Measurements from ENCODE around the gene U2AF2.
A peak's percentile ranks its signal among the peaks of the same experiment; 100 is the strongest.

The U2AF2 gene

DNA sequence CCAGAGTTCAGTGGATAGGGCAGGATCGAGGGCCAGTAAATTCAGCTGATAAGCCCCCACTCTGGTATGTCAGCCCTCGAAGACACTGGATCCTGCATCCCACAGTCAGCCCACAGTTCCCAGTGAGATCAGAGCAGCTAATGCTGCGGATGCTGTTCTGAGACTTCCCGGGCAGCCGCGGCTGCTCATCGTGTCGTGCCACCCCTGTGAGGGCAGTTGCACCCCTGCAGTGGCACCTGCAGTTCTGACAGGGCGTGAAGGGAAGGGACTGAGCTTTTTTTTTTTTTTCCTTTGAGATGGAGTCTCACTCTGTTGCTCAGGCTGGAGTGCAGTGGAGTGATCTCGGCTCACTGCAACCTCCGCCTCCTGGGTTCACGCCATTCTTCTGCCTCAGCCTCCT, 12.7 kb downstream of the U2AF2 start:
- H3K9me3 ChIP-seq (ENCODE audit: control insufficient read depth in 2 of 2, low read length in 2 of 2): no peaks in the 10 kb centered on the region

DNA sequence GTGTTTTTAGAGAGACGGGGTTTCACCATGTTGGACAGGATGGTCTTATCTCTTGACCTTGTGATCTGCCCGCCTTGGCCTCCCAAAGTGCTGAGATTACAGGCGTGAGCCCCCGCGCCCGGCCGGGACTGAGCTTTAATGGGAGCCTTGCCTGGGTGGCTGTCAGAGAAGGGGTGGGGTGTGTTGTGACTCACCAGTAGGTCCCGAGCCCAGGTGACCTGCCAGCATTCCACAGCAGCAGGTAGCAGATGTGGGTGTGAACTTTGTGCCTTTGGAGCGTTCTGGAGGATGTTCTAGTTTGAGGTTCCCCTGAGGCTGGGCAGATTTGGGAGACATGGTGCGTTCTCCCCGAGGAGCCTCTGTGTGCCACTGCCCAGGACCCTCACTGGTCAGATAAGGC, 13.1 kb downstream of the U2AF2 start:
- Histone ChIP-seq H3K9ac (ENCODE audit: low read depth in 1 of 2, low read length in 2 of 2) (no peak overlapping the region), H3K27ac (ENCODE audit: low read depth in 2 of 2, low read length in 2 of 2) (no peak overlapping the region), H3K4me1 (ENCODE audit: control insufficient read depth in 2 of 2, insufficient read depth in 2 of 2, low read length in 2 of 2) (peaks cover 0 to 3% of the 10 kb centered on the region in 2 donors), H3K27me3 (ENCODE audit: control insufficient read depth in 2 of 2, insufficient read depth in 2 of 2, low read length in 2 of 2) (no peaks in the 10 kb centered on the region), H3K9me3 (ENCODE audit: control insufficient read depth in 2 of 2, low read length in 2 of 2) (no peaks in the 10 kb centered on the region), H3K4me3 (ENCODE audit: low read length in 2 of 2) (no peak overlapping the region), H3K36me3 (ENCODE audit: control insufficient read depth in 2 of 2, insufficient read depth in 2 of 2, low read length in 2 of 2) (peaks cover 64 to 80% of the 10 kb centered on the region in 2 donors)

More for the DNA sequence above, 12.7 kb downstream of the U2AF2 start:
- peaks cover 68 to 83% of the 10 kb centered on the region in 2 donors for H3K36me3 ChIP-seq (ENCODE audit: control insufficient read depth in 2 of 2, insufficient read depth in 2 of 2, low read length in 2 of 2)
- peaks cover 0 to 3% of the 10 kb centered on the region in 2 donors for H3K4me1 ChIP-seq (ENCODE audit: control insufficient read depth in 2 of 2, insufficient read depth in 2 of 2, low read length in 2 of 2)
- H3K27me3 ChIP-seq (ENCODE audit: control insufficient read depth in 2 of 2, insufficient read depth in 2 of 2, low read length in 2 of 2): no peaks in the 10 kb centered on the region
- no peak overlapping the region for H3K9ac ChIP-seq (ENCODE audit: low read depth in 1 of 2, low read length in 2 of 2)
- H3K27ac ChIP-seq (ENCODE audit: low read depth in 2 of 2, low read length in 2 of 2): no peak overlapping the region
- H3K4me3 ChIP-seq (ENCODE audit: low read length in 2 of 2): no peak overlapping the region

DNA sequence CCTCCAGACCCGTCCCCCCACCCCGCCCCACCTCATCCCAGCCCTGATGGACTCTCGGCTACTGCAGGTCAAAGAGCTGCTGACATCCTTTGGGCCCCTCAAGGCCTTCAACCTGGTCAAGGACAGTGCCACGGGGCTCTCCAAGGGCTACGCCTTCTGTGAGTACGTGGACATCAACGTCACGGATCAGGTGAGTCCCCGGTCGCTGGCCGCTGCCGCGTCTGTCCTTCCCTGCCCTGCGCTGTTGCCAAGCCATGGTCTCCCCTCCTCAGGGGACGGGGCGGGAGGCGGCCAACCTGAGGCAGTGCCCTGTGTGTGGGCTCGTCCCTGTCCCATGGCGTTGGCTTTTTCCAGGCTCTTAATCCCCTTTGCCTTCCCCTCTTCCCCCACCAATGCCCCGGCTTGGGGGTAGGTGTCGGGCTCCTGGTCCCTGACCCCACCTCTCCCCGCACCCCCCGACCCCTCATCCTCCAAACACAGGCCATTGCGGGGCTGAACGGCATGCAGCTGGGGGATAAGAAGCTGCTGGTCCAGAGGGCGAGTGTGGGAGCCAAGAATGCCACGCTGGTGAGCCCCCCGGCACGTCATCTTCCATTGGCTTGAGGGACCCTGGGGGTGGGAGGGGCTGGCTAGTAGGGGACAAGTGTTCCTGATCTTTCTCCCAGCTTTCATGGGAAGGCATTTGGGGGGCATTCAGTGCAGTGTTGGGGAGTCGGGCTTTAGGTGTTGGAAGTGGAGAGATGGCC, 13.9 kb downstream of the U2AF2 start:
- Histone ChIP-seq H3K9ac (ENCODE audit: low read depth in 1 of 2, low read length in 2 of 2) (no peak overlapping the region), H3K4me3 (ENCODE audit: low read length in 2 of 2) (no peak overlapping the region), H3K4me1 (ENCODE audit: control insufficient read depth in 2 of 2, insufficient read depth in 2 of 2, low read length in 2 of 2) (peaks cover 0 to 3% of the 10 kb centered on the region in 2 donors), H3K36me3 (ENCODE audit: control insufficient read depth in 2 of 2, insufficient read depth in 2 of 2, low read length in 2 of 2) (peaks cover 57 to 76% of the 10 kb centered on the region in 2 donors), H3K27me3 (ENCODE audit: control insufficient read depth in 2 of 2, insufficient read depth in 2 of 2, low read length in 2 of 2) (no peaks in the 10 kb centered on the region), H3K27ac (ENCODE audit: low read depth in 2 of 2, low read length in 2 of 2) (no peak overlapping the region), H3K9me3 (ENCODE audit: control insufficient read depth in 2 of 2, low read length in 2 of 2) (no peaks in the 10 kb centered on the region)

DNA sequence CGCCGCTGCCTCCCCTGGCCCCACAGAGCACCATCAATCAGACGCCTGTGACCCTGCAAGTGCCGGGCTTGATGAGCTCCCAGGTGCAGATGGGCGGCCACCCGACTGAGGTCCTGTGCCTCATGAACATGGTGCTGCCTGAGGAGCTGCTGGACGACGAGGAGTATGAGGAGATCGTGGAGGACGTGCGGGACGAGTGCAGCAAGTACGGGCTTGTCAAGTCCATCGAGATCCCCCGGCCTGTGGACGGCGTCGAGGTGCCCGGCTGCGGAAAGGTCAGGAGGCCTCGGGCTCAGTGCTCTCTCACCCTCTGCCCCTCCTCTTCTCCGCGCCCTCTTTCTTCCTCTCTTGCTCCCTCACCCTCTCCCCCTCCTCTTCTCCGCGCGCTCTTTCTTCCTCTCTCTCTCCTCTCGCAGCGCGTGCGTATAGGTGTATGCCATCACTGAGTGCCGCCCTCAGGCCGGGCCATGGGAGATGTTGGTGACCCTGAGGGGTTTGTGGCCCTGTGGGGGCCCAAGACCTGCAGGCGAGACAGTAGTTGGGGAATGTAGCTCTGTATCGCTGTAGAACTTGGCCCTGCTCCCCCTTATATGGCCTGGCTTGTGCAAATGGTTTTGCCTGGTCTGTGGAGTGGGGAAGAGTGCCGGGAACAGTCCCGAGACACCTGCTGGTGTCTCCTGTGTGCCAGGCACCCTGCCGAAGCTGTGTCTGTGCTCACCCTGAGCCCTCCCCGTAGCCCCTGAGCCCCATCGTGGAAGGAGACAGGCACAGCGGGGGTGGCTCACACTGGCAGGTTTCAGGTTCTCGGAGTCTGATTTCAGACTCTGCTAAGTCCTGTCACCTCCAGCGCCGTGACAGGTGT, 14.8 kb downstream of the U2AF2 start:
- no peaks in the 10 kb centered on the region for H3K27me3 ChIP-seq (ENCODE audit: control insufficient read depth in 2 of 2, insufficient read depth in 2 of 2, low read length in 2 of 2)
- no peak overlapping the region for H3K4me3 ChIP-seq (ENCODE audit: low read length in 2 of 2)
- peaks cover 49 to 68% of the 10 kb centered on the region in 2 donors for H3K36me3 ChIP-seq (ENCODE audit: control insufficient read depth in 2 of 2, insufficient read depth in 2 of 2, low read length in 2 of 2)
- H3K27ac ChIP-seq (ENCODE audit: low read depth in 2 of 2, low read length in 2 of 2): no peak overlapping the region
- H3K9ac ChIP-seq (ENCODE audit: low read depth in 1 of 2, low read length in 2 of 2): no peak overlapping the region
- no peaks in the 10 kb centered on the region for H3K9me3 ChIP-seq (ENCODE audit: control insufficient read depth in 2 of 2, low read length in 2 of 2)
- peaks cover 0 to 3% of the 10 kb centered on the region in 2 donors for H3K4me1 ChIP-seq (ENCODE audit: control insufficient read depth in 2 of 2, insufficient read depth in 2 of 2, low read length in 2 of 2)

DNA sequence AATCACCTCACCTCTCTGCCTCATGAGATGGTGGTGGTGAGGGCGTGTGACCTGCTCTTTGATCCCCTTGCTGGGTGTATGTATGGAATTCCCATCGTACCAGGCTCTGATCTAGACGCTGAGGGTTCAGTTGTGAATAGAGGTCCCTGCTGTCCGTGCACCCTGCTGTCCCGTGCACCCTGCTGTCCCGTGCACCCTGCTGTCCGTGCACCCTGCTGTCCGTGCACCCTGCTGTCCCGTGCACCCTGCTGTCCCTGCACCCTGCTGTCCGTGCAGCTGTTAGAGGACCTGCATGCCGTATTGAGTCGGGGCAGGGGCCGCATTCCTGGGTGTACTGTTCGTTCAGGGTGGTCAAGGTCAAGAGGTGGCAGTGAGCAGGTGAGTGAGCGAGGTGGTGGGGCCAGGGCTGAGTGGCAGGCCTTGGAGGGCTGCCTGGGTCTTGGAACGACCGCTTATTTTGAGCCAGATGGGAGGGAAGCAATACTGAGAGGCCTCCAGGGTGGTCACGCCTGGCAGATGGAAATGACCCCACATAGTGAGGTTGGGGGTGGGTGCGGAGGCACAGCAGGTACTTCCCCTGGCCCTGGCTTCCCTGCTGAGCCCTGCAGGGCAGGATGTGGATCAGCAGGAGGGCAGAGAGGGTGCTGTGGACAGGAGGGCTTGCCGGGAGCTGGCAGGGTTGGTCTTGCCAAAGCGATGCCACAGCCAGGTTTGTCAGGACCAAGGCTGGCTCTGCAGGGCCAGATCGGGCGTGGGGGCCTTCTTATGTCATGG, 15.6 kb downstream of the U2AF2 start:
- Histone ChIP-seq H3K36me3 (ENCODE audit: control insufficient read depth in 2 of 2, insufficient read depth in 2 of 2, low read length in 2 of 2) (peaks cover 49 to 62% of the 10 kb centered on the region in 2 donors), H3K9ac (ENCODE audit: low read depth in 1 of 2, low read length in 2 of 2) (no peak overlapping the region), H3K27ac (ENCODE audit: low read depth in 2 of 2, low read length in 2 of 2) (no peak overlapping the region), H3K4me1 (ENCODE audit: control insufficient read depth in 2 of 2, insufficient read depth in 2 of 2, low read length in 2 of 2) (peaks cover 0 to 3% of the 10 kb centered on the region in 2 donors), H3K9me3 (ENCODE audit: control insufficient read depth in 2 of 2, low read length in 2 of 2) (no peaks in the 10 kb centered on the region), H3K27me3 (ENCODE audit: control insufficient read depth in 2 of 2, insufficient read depth in 2 of 2, low read length in 2 of 2) (no peaks in the 10 kb centered on the region), H3K4me3 (ENCODE audit: low read length in 2 of 2) (no peak overlapping the region)

DNA sequence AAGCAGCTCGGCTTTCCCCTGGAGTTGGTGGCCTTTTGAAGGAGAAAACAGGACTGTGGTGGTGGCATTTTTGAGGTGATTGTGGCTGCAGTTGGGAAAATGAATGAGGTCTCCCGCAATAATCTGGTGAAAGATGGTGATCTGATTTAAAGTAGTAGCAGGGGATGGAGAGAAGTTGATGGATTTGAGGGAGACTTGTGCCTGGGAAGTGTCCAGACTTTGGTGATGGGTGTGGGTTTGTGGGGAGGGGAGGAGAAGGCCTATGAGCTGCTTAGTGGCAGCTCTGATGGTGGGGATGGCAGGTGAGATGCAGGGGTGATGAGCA, 16.2 kb downstream of the U2AF2 start:
- H3K4me1 ChIP-seq (ENCODE audit: control insufficient read depth in 2 of 2, insufficient read depth in 2 of 2, low read length in 2 of 2): peaks cover 0 to 6% of the 10 kb centered on the region in 2 donors
- H3K9ac ChIP-seq (ENCODE audit: low read depth in 1 of 2, low read length in 2 of 2): no peak overlapping the region
- no peaks in the 10 kb centered on the region for H3K27me3 ChIP-seq (ENCODE audit: control insufficient read depth in 2 of 2, insufficient read depth in 2 of 2, low read length in 2 of 2)
- no peak overlapping the region for H3K27ac ChIP-seq (ENCODE audit: low read depth in 2 of 2, low read length in 2 of 2)
- no peak overlapping the region for H3K4me3 ChIP-seq (ENCODE audit: low read length in 2 of 2)
- H3K36me3 ChIP-seq (ENCODE audit: control insufficient read depth in 2 of 2, insufficient read depth in 2 of 2, low read length in 2 of 2): peaks cover 45 to 56% of the 10 kb centered on the region in 2 donors
- no peaks in the 10 kb centered on the region for H3K9me3 ChIP-seq (ENCODE audit: control insufficient read depth in 2 of 2, low read length in 2 of 2)

DNA sequence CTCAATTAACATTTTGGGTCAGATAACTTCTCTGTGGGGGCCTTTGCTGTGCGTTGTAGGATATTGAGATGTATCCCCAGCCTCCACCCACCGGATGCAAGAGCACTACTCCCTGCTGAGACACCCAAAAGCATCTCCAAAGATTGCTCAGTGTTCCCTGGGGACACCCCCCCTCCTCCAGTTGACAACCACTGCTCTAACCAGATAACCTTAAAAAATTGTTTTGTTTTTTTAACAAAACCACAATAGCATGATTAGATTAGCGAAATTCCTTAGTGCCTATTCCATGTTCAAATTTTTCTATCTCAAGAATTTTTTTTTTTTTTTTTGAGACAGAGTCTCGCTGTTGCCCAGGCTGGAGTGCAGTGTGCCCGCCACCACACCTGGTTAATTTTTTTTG, 17.6 kb downstream of the U2AF2 start:
- H3K27me3 ChIP-seq (ENCODE audit: control insufficient read depth in 2 of 2, insufficient read depth in 2 of 2, low read length in 2 of 2): no peaks in the 10 kb centered on the region
- H3K9ac ChIP-seq (ENCODE audit: low read depth in 1 of 2, low read length in 2 of 2): no peak overlapping the region
- H3K4me1 ChIP-seq (ENCODE audit: control insufficient read depth in 2 of 2, insufficient read depth in 2 of 2, low read length in 2 of 2): peaks cover 13 to 20% of the 10 kb centered on the region in 2 donors
- H3K27ac ChIP-seq (ENCODE audit: low read depth in 2 of 2, low read length in 2 of 2): no peak overlapping the region
- no peak overlapping the region for H3K4me3 ChIP-seq (ENCODE audit: low read length in 2 of 2)
- H3K36me3 ChIP-seq (ENCODE audit: control insufficient read depth in 2 of 2, insufficient read depth in 2 of 2, low read length in 2 of 2): peaks cover 31 to 42% of the 10 kb centered on the region in 2 donors
- H3K9me3 ChIP-seq (ENCODE audit: control insufficient read depth in 2 of 2, low read length in 2 of 2): no peaks in the 10 kb centered on the region

DNA sequence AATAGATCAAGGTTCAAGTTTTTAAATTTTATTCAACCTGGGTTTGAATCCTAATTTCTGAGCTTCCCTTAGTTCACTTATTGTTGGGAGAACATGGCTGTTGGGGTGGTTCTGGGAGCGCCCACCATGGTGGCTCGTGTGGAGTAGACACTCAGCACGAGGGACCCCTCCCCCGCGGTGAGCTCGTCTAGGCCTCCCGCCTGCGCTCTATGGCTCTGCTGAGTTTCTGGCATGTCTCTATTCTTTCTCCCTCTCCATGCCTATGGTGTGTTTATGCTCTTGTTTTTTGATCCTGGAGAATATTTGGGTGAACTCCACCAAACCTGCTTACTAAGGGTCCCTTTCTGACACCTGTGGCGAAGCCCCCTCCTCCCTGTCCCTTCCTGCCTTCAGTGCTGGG, 18.6 kb downstream of the U2AF2 start:
- Histone ChIP-seq H3K4me1 (ENCODE audit: control insufficient read depth in 2 of 2, insufficient read depth in 2 of 2, low read length in 2 of 2) (peaks cover 23 to 27% of the 10 kb centered on the region in 2 donors), H3K9ac (ENCODE audit: low read depth in 1 of 2, low read length in 2 of 2) (peak overlapping the region in 1 of 2 donors; percentile 47), H3K27me3 (ENCODE audit: control insufficient read depth in 2 of 2, insufficient read depth in 2 of 2, low read length in 2 of 2) (no peaks in the 10 kb centered on the region), H3K27ac (ENCODE audit: low read depth in 2 of 2, low read length in 2 of 2) (no peak overlapping the region), H3K9me3 (ENCODE audit: control insufficient read depth in 2 of 2, low read length in 2 of 2) (no peaks in the 10 kb centered on the region), H3K4me3 (ENCODE audit: low read length in 2 of 2) (no peak overlapping the region), H3K36me3 (ENCODE audit: control insufficient read depth in 2 of 2, insufficient read depth in 2 of 2, low read length in 2 of 2) (peaks cover 28 to 42% of the 10 kb centered on the region in 2 donors)

DNA sequence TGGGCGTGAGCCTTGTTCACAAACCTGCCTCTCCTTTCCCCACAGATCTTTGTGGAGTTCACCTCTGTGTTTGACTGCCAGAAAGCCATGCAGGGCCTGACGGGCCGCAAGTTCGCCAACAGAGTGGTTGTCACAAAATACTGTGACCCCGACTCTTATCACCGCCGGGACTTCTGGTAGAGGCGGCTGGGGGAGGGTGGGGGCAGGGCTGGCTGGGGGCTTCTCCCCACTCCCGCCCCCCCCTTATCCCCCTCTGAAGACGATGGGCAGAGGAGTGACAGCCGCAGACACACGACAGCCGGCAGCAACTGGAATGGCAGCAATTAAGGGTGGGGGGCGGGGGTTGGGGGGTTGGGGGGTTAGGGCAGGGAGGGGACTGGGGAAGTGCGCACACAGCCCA, 19.1 kb downstream of the U2AF2 start:
- Histone ChIP-seq H3K27me3 (ENCODE audit: control insufficient read depth in 2 of 2, insufficient read depth in 2 of 2, low read length in 2 of 2) (no peaks in the 10 kb centered on the region), H3K4me1 (ENCODE audit: control insufficient read depth in 2 of 2, insufficient read depth in 2 of 2, low read length in 2 of 2) (peaks cover 24 to 30% of the 10 kb centered on the region in 2 donors), H3K9ac (ENCODE audit: low read depth in 1 of 2, low read length in 2 of 2) (no peak overlapping the region), H3K4me3 (ENCODE audit: low read length in 2 of 2) (no peak overlapping the region), H3K27ac (ENCODE audit: low read depth in 2 of 2, low read length in 2 of 2) (no peak overlapping the region), H3K9me3 (ENCODE audit: control insufficient read depth in 2 of 2, low read length in 2 of 2) (no peaks in the 10 kb centered on the region), H3K36me3 (ENCODE audit: control insufficient read depth in 2 of 2, insufficient read depth in 2 of 2, low read length in 2 of 2) (peaks cover 28 to 42% of the 10 kb centered on the region in 2 donors)
